Stimulated activated CD4-positive, alpha-beta T cell treated with anti-CD3 and anti-CD28 coated beads, Interleukin-1b, Interleukin-23, amount 100 ng/mL, for 24 hours (primary cell): ENCODE results near the gene PDLIM1.

ENCODE experiments used
- DNase-seq, 4 experiments: peaks; one replicate each; pipeline ENCODE4 v3.0.0-alpha.2; 2020; ENCODE audit warnings: low read depth in 4 of 4, low spot score in 1 of 4

PDLIM1 gene

GRCh38 chr10:95265572-95265971 lies 25.2 kb downstream of the PDLIM1 start:
- DNase-seq: no peak

- no peak for DNase-seq
Measured at GRCh38 chr10:95264227-95265051, 26.4 kb downstream of the PDLIM1 start.

DNA sequence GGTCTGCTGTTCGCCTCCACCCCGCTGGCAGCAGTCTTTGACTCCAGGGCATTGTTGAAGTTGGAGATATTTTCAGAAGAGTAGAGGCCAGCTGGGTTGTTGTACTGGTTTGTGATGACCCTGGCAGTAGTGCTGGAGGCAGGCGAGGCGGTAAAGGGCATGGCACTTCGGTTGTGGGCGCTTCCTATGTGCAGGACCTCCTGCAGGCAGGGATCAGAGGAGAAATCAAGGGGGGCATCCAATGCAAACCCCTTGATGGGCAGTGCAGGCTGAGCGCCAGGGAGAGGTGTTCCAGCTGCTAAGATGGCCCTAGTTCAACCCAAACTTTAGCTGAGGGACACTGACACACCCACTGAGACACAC lies 27.0 kb downstream of the PDLIM1 start:
- DNase-seq: no peak

GRCh38 chr10:95262763-95263518 lies 27.9 kb downstream of the PDLIM1 start:
- no peak for DNase-seq

GRCh38 chr10:95261926-95262325 lies 28.9 kb downstream of the PDLIM1 start:
- DNase-seq: no peak

DNA sequence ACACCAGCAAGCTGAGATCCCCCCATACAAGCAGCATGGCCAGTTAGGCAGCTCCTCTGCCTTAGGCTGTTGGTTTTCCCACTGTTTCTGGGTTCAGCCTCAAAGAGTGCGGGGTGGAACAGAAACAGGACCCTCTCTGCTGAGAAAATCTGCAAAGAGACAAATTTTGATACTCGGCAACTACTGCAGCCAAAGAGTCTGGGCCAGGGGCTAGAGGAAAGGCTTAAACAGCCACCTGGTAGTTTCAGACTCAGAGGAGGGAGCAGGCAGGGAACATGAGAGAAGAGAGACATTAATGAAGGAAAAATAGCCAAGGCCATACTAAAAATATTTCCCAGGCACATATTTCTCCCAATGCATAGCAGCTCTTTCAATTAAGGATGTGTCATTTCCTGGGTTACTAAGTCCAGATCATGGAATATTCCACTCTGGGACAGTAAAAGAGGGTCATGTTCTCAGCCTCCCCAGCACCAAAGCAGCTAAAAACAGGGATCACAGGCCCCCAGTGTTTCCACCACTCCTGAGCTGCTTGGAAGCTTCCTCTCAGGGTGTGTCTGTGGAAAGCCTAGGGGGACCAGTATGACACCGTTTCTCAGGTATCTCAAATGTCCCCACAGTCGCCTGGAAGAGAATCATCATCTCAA lies 29.8 kb downstream of the PDLIM1 start:
- no peak for DNase-seq

DNA sequence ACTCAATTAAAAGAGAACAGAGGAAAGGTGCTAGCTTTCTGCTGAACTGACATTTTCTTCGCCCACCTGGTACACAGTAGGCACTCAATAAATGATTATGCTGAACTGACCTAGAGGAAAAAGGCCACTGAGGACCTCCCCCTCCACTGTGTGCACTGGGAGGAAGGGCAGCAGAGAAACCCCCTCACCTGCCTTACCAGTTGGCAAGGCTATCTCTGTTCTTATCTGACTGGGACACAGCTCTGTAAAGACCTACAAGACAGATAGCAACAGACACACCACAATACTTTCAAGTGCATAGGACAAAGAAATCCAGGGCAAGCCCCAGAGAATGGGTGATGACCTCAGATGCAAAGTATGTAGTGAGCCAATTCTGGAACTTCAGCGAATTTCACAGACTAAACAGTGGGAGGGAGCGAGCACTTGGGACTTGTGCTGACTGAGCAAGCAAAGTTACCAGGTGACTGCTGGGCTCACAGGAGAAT lies 30.4 kb downstream of the PDLIM1 start:
- no peak for DNase-seq

GRCh38 chr10:95257849-95258248 lies 33.0 kb downstream of the PDLIM1 start:
- DNase-seq: no peak

GRCh38 chr10:95256268-95256667 lies 34.5 kb downstream of the PDLIM1 start:
- DNase-seq: no peak

DNA sequence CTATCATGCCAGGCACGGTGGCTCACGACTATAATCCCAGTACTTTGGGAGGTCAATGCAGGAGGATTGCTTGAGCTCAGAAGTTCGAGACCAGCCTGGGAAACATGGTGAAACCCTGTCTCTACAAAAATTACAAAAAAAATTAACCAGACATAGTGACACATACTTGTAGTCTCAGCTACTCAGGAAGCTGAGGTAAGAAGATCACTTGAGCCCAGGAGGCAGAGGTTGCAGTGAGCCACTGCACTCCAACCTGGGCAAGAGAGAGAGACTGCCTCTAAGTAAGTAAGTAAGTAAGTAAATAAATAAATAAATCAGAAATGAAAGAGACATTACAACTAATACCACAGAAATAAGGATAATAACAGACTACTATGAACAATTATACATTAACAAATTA lies 36.2 kb downstream of the PDLIM1 start:
- no peak for DNase-seq

GRCh38 chr10:95253686-95254085 lies 37.1 kb downstream of the PDLIM1 start:
- no peak for DNase-seq

DNA sequence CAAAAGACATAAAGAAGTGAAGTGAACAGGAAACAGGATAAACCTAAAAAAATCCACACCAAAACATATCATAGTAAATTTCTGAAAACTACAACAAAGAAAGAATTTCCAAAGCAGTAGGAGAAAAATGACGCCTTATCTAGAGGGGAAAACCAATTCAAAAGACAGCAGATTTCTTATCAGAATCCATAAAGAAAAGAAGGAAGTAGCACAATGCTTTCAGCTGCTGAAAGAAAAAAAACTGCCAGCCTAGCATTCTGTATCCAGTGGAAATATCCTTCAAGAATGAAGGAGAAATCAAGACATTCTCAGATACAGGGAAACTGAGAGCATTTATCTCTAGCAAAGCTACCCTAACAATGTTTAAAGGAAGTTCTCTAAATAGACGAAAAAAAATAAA lies 37.8 kb downstream of the PDLIM1 start:
- no peak for DNase-seq

DNA sequence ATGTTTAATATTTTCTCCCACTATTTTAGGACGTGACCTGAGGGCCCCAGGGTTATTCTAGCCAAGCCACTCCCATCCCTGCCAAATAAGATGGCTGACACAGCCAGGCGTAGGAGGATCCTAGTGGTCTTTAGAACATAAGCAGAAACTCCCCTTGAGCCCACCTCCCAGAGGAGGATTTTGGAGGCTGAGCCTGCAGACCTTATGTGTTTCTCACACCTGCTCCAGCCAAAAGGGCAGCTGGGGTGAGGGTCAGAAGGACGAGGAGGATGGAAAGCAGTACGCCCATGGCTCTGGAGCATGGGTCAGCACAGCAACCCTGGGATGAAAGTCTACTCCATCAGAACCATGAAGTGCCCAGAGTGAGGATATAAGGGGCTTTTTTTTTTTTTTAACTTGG lies 39.9 kb downstream of the PDLIM1 start:
- no peak for DNase-seq

- no peak for DNase-seq
Measured at GRCh38 chr10:95249467-95249866, 41.3 kb downstream of the PDLIM1 start.

DNA sequence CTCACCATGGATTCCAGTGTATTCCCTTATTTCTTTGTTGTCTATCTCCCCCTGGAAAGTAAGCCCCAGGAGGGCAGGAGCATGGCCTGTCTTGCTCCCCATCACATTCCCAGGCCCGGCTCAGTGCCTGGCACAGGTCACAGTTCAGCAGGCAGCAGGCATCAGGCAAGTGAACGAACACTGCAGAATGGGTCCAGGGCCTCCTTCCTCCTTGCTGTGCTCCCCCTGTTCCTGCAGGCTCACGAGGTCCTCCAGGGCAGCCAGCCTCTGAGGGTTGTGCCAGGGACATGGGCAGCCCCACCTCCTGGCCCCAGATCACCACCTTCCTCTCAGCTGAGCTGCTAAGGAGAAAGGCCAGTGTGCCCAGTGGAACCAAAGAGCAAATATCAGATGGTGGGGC lies 41.8 kb downstream of the PDLIM1 start:
- no peak for DNase-seq

DNA sequence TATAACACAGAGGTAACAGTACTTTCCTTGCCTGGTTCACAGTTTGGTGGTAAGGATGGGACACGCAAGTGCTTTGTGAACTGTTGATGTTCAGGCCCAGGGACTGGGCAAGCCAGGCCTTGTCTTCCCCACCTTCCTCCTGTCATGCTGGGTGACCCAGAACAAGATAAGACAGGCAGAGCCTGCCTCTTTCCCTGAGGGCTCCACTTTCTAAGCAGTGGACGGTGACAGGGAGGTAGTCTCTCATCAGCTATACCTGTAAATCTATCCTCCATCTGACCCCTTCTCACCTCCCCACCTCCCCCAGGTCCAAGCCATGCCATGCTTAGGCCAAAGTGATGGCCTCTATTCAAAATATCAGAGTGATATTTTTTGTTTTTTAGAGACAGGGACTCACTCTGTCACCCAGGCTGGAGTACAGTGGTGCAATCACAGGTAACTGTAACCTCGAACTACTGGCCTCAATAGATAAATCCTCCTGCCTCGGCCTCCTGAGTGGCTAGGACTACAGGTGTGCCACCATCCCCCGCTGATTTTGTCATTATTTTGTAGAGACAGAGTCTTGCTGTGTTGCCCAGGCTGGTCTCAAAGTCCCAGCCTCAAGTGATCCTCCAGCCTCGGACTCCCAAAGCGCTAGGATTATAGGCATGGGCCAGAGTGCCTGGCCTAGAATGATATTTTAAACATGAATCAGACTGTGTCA lies 42.8 kb downstream of the PDLIM1 start:
- no peak for DNase-seq

GRCh38 chr10:95247200-95247880 lies 43.5 kb downstream of the PDLIM1 start:
- DNase-seq: no peak

GRCh38 chr10:95246582-95247051 lies 44.2 kb downstream of the PDLIM1 start:
- peak; percentile 38 to 52 (median 40) for DNase-seq

DNA sequence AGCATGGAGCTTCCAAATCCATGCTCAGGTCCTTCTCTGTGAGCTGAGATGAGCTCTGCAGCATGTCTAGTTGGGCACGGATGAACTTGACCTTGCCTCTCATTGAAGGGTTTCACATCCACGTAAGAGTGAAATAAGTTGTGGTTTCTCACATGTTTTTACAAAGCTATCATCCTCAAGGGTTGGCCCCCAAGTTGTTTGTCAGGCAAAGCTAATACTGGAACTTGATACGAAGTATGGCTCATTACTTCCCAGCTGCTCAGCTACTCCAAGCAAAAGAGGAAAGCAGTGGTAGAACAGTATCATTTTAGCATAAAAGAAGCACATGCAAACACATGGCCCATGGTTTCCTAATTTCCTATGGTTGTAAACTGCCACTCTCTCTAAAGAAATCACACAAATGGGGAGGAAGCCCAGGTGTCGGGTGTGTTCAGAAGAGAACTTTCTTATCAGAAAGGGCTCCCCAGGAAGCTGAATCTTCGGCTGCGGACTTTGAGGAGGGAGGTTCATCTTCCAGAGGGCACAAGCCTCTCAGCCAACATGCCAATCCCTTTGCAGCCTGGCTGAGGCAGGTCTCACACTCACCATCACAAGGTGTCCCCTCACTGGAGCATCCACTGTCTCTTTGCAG lies 45.3 kb downstream of the PDLIM1 start:
- no peak for DNase-seq

- DNase-seq: no peak
Measured at GRCh38 chr10:95244152-95244551, 46.7 kb downstream of the PDLIM1 start.
